Ascending aorta (tissue), 2 donors: ENCODE results near the gene TBC1D9B. TPM values are rescaled to one million over a fixed set of nuclear protein-coding genes. Genes with fewer than 3 reads are reported as not detected.

ENCODE experiments used
- DNase-seq, 2 donors: peaks; one replicate each; pipeline ENCODE4 v3.0.0-alpha.2; 2019; ENCODE audit warnings: low spot score in 2 of 2
- H3K27ac ChIP-seq, 2 donors: fragments of 200-600 bp; sonication (generic); one replicate each; pipeline ENCODE4 v1.5.1; 2016 to 2017; ENCODE audit warnings: mild to moderate bottlenecking in 1 of 2
- H3K27me3 ChIP-seq: fragments of 200-600 bp; sonication (generic); one replicate; pipeline ENCODE4 v1.5.1; 2017
- H3K36me3 ChIP-seq, 2 donors: fragments of 200-600 bp; sonication (generic); one replicate each; pipeline ENCODE4 v1.5.1; 2016
- H3K4me1 ChIP-seq, 2 donors: fragments of 200-600 bp; sonication (generic); one replicate each; pipeline ENCODE4 v1.5.1; 2016 to 2017; ENCODE audit warnings: mild to moderate bottlenecking in 1 of 2
- H3K4me3 ChIP-seq, 2 donors: fragments of 200-600 bp; sonication (generic); one replicate each; pipeline ENCODE4 v1.5.1; 2016 to 2017; ENCODE audit warnings: mild to moderate bottlenecking in 1 of 2
- H3K9me3 ChIP-seq, 2 donors: fragments of 200-600 bp; sonication (generic); one replicate each; pipeline ENCODE4 v1.5.1; 2016
- intact Hi-C: fragments of 100-400 bp; cut with DNase I; formaldehyde crosslinking; loops from one replicate; pipeline ENCODE4 v1.15.1; 2023
- total RNA-seq: library from RNA; depleted of rRNA; stranded (reverse); fragments of >200 nt; gene quantifications from one replicate; pipeline ENCODE4 v1.1.0, GENCODE V29; 2016
- TF ChIP-seq, protein P1 (sequence below), 3 experiments: fragments of 200-600 bp in 2 of 3; fragments of 450-650 bp in 1 of 3; sonication (generic) in 2 of 3; IDR thresholded peaks; one replicate each; pipeline ENCODE4 v1.5.1; 2016 to 2019; ENCODE audit warnings: antibody characterized with exemption in 3 of 3, mild to moderate bottlenecking in 1 of 3, moderate library complexity in 1 of 3

TBC1D9B gene
- total RNA-seq, 1 donor from 2014 or later, result 220 TPM

DNA sequence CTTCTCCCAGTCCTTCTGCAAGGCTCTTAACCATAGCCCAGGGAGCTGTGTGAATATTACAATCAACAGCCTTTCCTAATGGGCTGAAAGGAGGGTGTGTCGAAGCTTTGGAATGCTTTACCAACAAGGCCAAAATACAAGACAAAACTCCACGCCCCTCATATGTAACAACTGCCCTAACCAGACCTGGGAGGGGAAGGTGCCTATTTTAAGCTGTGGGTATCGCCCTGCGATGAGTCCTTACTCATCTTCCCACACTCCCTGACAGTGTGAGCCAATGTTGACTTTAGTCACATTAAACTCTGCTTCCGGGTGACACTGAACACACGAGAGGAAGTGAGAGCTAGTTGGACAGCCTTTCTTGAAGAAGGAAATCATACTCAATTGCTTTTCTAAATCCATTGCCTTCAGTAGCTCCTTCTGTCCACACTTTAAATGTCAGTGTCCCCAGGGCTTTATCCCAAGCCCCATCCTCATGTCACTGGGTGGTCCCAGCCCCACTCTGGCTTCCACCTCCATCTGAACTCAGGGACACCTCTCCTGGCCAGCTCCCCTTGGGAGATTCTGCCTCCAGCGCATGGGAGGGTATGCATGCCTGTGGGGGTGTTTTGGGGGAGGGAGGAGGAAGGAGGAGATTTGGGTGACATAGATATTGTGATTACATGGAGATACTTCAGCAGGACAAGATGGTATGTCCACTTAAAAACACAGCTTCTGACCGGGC is 6.5 kb upstream of the TBC1D9B start:
- no peaks in the 10 kb centered on the region for H3K4me1 ChIP-seq
- no peaks in the 10 kb centered on the region for H3K9me3 ChIP-seq
- intact Hi-C loops, result no loop called here
- TF ChIP-seq, protein P1, sequence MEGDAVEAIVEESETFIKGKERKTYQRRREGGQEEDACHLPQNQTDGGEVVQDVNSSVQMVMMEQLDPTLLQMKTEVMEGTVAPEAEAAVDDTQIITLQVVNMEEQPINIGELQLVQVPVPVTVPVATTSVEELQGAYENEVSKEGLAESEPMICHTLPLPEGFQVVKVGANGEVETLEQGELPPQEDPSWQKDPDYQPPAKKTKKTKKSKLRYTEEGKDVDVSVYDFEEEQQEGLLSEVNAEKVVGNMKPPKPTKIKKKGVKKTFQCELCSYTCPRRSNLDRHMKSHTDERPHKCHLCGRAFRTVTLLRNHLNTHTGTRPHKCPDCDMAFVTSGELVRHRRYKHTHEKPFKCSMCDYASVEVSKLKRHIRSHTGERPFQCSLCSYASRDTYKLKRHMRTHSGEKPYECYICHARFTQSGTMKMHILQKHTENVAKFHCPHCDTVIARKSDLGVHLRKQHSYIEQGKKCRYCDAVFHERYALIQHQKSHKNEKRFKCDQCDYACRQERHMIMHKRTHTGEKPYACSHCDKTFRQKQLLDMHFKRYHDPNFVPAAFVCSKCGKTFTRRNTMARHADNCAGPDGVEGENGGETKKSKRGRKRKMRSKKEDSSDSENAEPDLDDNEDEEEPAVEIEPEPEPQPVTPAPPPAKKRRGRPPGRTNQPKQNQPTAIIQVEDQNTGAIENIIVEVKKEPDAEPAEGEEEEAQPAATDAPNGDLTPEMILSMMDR (IDR thresholded peaks at IDR 0.05), result no peak
- H3K4me3 ChIP-seq, result no peak overlapping the region
- H3K36me3 ChIP-seq, result no peaks in the 10 kb centered on the region
- DNase-seq, result peak in 1 of 2 donors; percentile 30
- no peaks in the 10 kb centered on the region for H3K27me3 ChIP-seq
- H3K27ac ChIP-seq, result no peak overlapping the region

DNA sequence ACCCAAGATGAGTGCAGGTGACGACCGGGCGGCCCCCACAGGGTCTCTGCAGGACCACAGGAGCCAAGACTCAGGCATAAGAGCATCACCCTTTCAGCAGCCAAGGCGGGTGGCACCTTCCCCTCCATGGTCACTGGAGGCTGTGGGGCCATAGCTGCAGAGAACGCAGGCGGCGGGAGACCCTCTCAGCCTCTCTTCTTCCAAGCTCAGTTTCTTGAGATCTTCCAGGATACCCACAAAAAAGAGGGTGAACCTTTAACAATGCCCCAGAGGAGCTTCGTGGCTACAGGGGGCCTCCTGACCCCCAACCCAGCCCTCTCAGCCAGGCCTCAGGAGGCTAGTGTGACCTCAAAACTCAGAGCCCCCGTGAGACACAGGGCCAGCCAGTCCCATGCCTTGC is 5.8 kb upstream of the TBC1D9B start:
- Histone ChIP-seq H3K4me1 (peaks cover 0 to 4% of the 10 kb centered on the region in 2 donors), H3K27ac (no peak overlapping the region), H3K27me3 (no peaks in the 10 kb centered on the region), H3K9me3 (no peaks in the 10 kb centered on the region), H3K4me3 (no peak overlapping the region), H3K36me3 (no peaks in the 10 kb centered on the region)
- intact Hi-C loops, result no loop called here
- DNase-seq, result no peak
- TF ChIP-seq, protein P1 (IDR thresholded peaks at IDR 0.05), result no peak

DNA sequence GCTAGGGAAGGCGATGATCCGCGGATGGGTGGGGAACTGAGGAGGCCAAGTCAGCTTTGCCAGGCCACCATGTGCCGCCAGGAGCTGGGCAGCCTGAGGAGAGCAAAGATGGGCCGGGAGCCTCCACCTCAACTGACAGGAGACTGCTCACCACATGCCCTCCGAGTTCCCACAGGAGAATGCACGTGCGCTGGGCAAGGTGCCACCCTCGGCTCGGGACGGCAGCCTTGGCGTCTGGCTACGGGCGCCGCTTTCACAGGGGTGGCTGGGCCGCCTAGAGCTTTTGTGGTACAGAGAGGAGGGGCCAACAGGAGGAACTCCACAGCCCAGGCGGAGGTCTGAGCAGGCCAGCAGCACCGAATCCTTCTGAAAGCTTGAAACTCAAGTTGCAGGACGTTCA is 5.3 kb upstream of the TBC1D9B start:
- Histone ChIP-seq H3K4me1 (peaks cover 0 to 9% of the 10 kb centered on the region in 2 donors), H3K27me3 (no peaks in the 10 kb centered on the region), H3K27ac (no peak overlapping the region), H3K36me3 (no peaks in the 10 kb centered on the region), H3K4me3 (no peak overlapping the region), H3K9me3 (no peaks in the 10 kb centered on the region)
- intact Hi-C loops, result no loop called here
- no peak for DNase-seq
- TF ChIP-seq, protein P1 (IDR thresholded peaks at IDR 0.05), result no peak

DNA sequence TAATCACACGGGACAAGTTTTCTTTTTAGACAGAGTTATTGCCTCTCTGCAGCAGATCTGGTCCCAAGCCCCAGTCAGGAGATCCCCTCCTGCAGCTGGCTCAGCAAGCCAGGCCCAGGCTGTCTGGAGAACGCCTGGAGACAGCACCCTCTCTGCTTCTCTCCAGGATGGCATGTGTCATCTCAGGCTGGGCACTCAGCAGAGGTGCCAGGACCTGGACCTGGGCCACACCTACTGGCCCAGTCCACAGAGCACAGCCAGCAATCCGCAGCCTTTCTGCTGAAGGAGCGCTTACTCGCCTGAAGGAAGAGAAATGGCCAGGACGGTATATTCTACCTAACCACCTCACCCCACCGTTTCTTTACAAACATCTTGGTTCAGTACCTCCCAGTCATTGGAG is 4.7 kb upstream of the TBC1D9B start:
- no peaks in the 10 kb centered on the region for H3K9me3 ChIP-seq
- DNase-seq, result no peak
- TF ChIP-seq, protein P1 (IDR thresholded peaks at IDR 0.05), result no peak
- H3K27ac ChIP-seq, result no peak overlapping the region
- H3K4me3 ChIP-seq, result no peak overlapping the region
- no peaks in the 10 kb centered on the region for H3K36me3 ChIP-seq
- intact Hi-C loops, result no loop called here
- H3K27me3 ChIP-seq, result no peaks in the 10 kb centered on the region
- peaks cover 0 to 9% of the 10 kb centered on the region in 2 donors for H3K4me1 ChIP-seq

DNA sequence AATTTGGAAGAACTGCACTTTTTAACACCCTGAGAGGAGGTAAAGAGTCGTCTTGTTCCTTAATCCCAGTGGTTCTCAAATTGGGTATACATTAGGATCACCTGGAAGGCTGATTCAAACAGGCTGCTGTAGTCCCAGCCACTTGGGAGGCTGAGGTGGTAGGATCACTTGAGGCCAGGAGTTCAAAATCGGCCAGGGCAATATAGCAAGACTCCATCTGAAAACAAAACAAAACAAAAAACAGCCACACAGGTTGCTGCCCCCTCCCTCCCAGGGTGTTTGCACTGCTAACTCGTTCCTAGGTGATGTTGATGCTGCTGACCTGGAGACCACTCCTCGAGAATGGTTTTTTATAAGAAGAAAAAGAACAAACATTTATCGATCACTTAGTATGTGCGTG is 1.5 kb upstream of the TBC1D9B start:
- Histone ChIP-seq H3K27me3 (no peaks in the 10 kb centered on the region), H3K27ac (no peak overlapping the region), H3K9me3 (no peaks in the 10 kb centered on the region), H3K4me3 (no peak overlapping the region), H3K36me3 (peaks cover 0 to 5% of the 10 kb centered on the region in 2 donors), H3K4me1 (peaks cover 6 to 16% of the 10 kb centered on the region in 2 donors)
- intact Hi-C loops, result loop anchor here (5.0 kb wide), 1 partner anchor 163 kb away; the partner anchor contains the start of gene RNF130
- TF ChIP-seq, protein P1 (IDR thresholded peaks at IDR 0.05), result no peak
- DNase-seq, result no peak
